Measurements from ENCODE around the gene CLP1. TPM values are rescaled to one million over a fixed set of nuclear protein-coding genes. Genes with fewer than 3 reads are reported as not detected.

CLP1 gene
- total RNA-seq, 1 donor, result 19.0 TPM

- no peak for TF ChIP-seq CTCF (IDR thresholded peaks at IDR 0.05; ENCODE audit: insufficient read depth, low read depth, low read length)
- DNase-seq (ENCODE audit: low read depth), result no peak
- no peak overlapping the region for H3K4me3 ChIP-seq (ENCODE audit: low read depth, low read length)
Measured at GRCh38 chr11:57619331-57619730, 38.2 kb upstream of the CLP1 start.

DNA sequence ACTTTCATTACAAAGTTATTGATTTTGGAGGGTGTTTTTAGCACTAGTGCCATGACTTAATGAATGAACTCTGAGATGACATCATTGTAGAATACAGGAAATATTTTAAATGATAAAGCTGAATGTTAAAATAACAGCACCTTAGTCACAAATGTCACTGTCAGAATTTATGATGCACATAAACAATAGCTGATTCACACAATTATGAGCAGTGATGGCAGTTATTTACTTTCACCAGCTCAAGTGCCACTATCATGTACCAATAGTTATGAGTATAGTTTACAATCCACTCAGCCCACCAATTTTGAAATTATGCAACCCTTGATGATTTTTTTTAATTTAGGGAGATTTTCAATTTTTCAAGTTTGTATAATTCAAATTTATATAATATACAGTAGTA is 37.1 kb upstream of the CLP1 start:
- no peak overlapping the region for H3K4me3 ChIP-seq (ENCODE audit: low read depth, low read length)
- DNase-seq (ENCODE audit: low read depth), result no peak
- TF ChIP-seq CTCF (IDR thresholded peaks at IDR 0.05; ENCODE audit: insufficient read depth, low read depth, low read length), result no peak

GRCh38 chr11:57622263-57622662 is 35.3 kb upstream of the CLP1 start:
- no peak for DNase-seq (ENCODE audit: low read depth)
- H3K4me3 ChIP-seq (ENCODE audit: low read depth, low read length), result no peak overlapping the region
- no peak for TF ChIP-seq CTCF (IDR thresholded peaks at IDR 0.05; ENCODE audit: insufficient read depth, low read depth, low read length)

GRCh38 chr11:57624864-57625263 is 32.7 kb upstream of the CLP1 start:
- TF ChIP-seq CTCF (IDR thresholded peaks at IDR 0.05; ENCODE audit: insufficient read depth, low read depth, low read length), result no peak
- DNase-seq (ENCODE audit: low read depth), result no peak
- no peak overlapping the region for H3K4me3 ChIP-seq (ENCODE audit: low read depth, low read length)

DNA sequence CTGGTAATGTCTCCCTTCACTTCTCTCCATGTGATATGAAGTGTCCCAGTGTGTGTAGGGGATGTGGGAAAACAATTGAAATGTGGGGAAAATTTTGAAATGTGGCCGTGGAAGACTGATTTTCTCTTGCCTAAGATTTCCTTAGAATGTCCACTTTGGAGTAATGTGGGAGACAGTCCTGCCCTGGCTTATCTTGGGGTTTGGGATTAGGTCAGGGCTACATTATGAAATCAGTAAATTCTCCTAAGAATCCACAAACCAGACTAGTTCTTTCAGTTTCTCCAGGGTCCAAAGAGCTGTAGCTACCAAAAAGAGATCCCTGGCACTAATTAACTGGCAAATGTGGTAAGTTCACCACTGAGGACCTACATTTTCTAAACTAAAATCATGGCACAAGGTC is 30.7 kb upstream of the CLP1 start:
- peak; percentile 52 for DNase-seq (ENCODE audit: low read depth)
- H3K4me3 ChIP-seq (ENCODE audit: low read depth, low read length), result no peak overlapping the region
- TF ChIP-seq CTCF (IDR thresholded peaks at IDR 0.05; ENCODE audit: insufficient read depth, low read depth, low read length), result no peak

DNA sequence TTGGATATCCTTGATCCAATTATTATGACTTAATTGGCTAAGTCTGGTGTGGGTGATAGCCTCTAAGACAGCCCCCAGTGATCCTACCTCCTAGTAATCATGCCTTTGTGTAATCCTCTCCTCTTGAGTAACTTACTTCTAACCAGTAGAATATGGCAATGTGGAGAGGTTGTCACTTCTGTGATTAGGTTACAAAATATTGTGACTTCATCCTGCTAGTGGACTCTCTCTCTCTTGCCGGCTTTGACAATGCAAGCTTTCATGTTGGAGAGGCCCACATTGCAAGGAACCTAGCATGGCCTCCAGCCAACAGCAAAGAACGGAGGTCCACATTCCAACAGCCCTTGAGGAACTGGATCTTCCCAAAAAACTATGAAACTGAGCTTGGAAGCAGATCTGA is 27.4 kb upstream of the CLP1 start:
- no peak for DNase-seq (ENCODE audit: low read depth)
- TF ChIP-seq CTCF (IDR thresholded peaks at IDR 0.05; ENCODE audit: insufficient read depth, low read depth, low read length), result no peak
- no peak overlapping the region for H3K4me3 ChIP-seq (ENCODE audit: low read depth, low read length)

DNA sequence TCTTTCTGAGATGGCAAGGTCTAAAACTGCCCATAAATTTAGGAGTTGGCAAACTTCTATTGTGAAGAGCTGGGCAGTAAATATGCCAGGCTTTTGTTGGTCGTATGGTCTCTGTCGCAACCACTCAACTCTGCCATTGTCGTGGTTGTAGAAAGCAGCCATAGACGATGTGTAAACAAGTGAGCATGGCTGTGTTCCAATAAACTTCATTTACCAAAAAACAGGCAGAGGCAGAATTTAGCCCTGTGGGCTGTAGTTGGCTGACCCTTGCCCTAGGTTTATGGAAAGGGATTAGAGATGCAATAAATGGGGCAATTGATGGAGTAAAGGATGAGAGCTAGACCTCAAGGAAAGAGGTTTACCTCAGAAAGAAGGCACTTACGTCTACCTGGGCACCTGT is 25.4 kb upstream of the CLP1 start:
- no peak for TF ChIP-seq CTCF (IDR thresholded peaks at IDR 0.05; ENCODE audit: insufficient read depth, low read depth, low read length)
- DNase-seq (ENCODE audit: low read depth), result no peak
- no peak overlapping the region for H3K4me3 ChIP-seq (ENCODE audit: low read depth, low read length)

All from fibroblast of villous mesenchyme (primary cell).